Neural cell (in vitro differentiated cells): ENCODE measurements around the gene RAD50. TPM values are rescaled to one million over a fixed set of nuclear protein-coding genes. Genes with fewer than 3 reads are reported as not detected.

Experiments used
- H2AFZ ChIP-seq: fragments of 200-600, 300-800 bp; sonication (generic), shearing (Covaris generic); 2 replicates; pipeline ENCODE4 v1.6.0; 2014; ENCODE audit warnings: low read depth, mild to moderate bottlenecking, antibody characterized with exemption, low read length, moderate library complexity
- H3F3A ChIP-seq: fragments of 200-600 bp; shearing (Covaris generic); 2 replicates; pipeline ENCODE4 v1.6.1; 2016; ENCODE audit warnings: mild to moderate bottlenecking, moderate library complexity, mixed read lengths, antibody characterized with exemption, low read length; ENCODE audit not compliant: insufficient read depth, poor library complexity, severe bottlenecking
- H3K27ac ChIP-seq: fragments of 200-600, 300-800 bp; sonication (generic), shearing (Covaris generic); 2 replicates; pipeline ENCODE4 v1.5.1; 2014; ENCODE audit warnings: mild to moderate bottlenecking, low read length, moderate library complexity
- H3K27me3 ChIP-seq: fragments of 300-800, 200-600 bp; sonication (generic), shearing (Covaris generic); 2 replicates; pipeline ENCODE4 v1.6.0; 2014; ENCODE audit warnings: mild to moderate bottlenecking, low read depth, low read length, moderate library complexity; ENCODE audit not compliant: insufficient read depth
- H3K36me3 ChIP-seq: fragments of 300-800, 200-600 bp; sonication (generic), shearing (Covaris generic); 2 replicates; pipeline ENCODE4 v1.5.1; 2014; ENCODE audit warnings: mild to moderate bottlenecking, antibody characterized with exemption, low read length, moderate library complexity; ENCODE audit not compliant: insufficient read depth
- H3K4me2 ChIP-seq: fragments of 300-800, 200-600 bp; sonication (generic), shearing (Covaris generic); 2 replicates; pipeline ENCODE4 v1.6.0; 2014; ENCODE audit warnings: mild to moderate bottlenecking, low read length
- H3K4me3 ChIP-seq: fragments of 300-800, 200-600 bp; sonication (generic), shearing (Covaris generic); 2 replicates; pipeline ENCODE4 v1.5.1; 2014; ENCODE audit warnings: mild to moderate bottlenecking, low read length, moderate library complexity
- H3K79me2 ChIP-seq: fragments of 200-600 bp; shearing (Covaris generic); replicated peaks from 2 replicates; pipeline ENCODE4 v1.6.0; 2014; ENCODE audit warnings: mild to moderate bottlenecking, low read length, moderate library complexity; ENCODE audit not compliant: insufficient read depth
- H3K9ac ChIP-seq: fragments of 300-800, 200-600 bp; sonication (generic), shearing (Covaris generic); 2 replicates; pipeline ENCODE4 v1.6.1; 2016; ENCODE audit warnings: mild to moderate bottlenecking, low read length, mixed read lengths
- H3K9me2 ChIP-seq: fragments of 200-600 bp; shearing (Covaris generic); 2 replicates; pipeline ENCODE4 v1.6.1; 2016; ENCODE audit warnings: mild to moderate bottlenecking, low read length, mixed read lengths; ENCODE audit not compliant: insufficient read depth
- H3K9me3 ChIP-seq: fragments of 200-600, 300-800 bp; sonication (generic), shearing (Covaris generic); 2 replicates; pipeline ENCODE4 v1.6.1; 2016; ENCODE audit warnings: mild to moderate bottlenecking, mixed run types, low read length, moderate library complexity, mixed read lengths
- H4K20me1 ChIP-seq: fragments of 200-600 bp; shearing (Covaris generic); 2 replicates; pipeline ENCODE4 v1.6.1; 2016; ENCODE audit warnings: mild to moderate bottlenecking, mixed run types; ENCODE audit not compliant: insufficient read depth
- EP300 ChIP-seq: fragments of 450-650 bp; conservative IDR thresholded peaks from 2 replicates; pipeline ENCODE4 v1.6.1; 2014; ENCODE audit warnings: antibody characterized with exemption, mild to moderate bottlenecking, moderate library complexity; ENCODE audit not compliant: poor library complexity, severe bottlenecking
- EZH2 ChIP-seq: fragments of 200-600, 300-800 bp; shearing (Covaris generic), sonication (generic); IDR thresholded peaks from 2 replicates; pipeline ENCODE4 v1.6.1; 2014; ENCODE audit warnings: antibody characterized with exemption, low read length, borderline replicate concordance, mild to moderate bottlenecking; ENCODE audit not compliant: insufficient read depth, poor library complexity, severe bottlenecking
- MXI1 ChIP-seq: fragments of 450-650 bp; conservative IDR thresholded peaks from 2 replicates; pipeline ENCODE4 v1.6.1; 2014; ENCODE audit warnings: antibody characterized with exemption, mild to moderate bottlenecking; ENCODE audit not compliant: poor library complexity, severe bottlenecking
- POLR2AphosphoS5 ChIP-seq: IDR thresholded peaks from 2 replicates; pipeline ENCODE4 v1.6.1; 2012
- RAD21 ChIP-seq: fragments of 450-650 bp; conservative IDR thresholded peaks from 2 replicates; pipeline ENCODE4 v1.6.1; 2014; ENCODE audit warnings: antibody characterized with exemption, mild to moderate bottlenecking, moderate library complexity
- SMC3 ChIP-seq: fragments of 450-650 bp; conservative IDR thresholded peaks from 2 replicates; pipeline ENCODE4 v1.6.1; 2014; ENCODE audit warnings: antibody characterized with exemption, mild to moderate bottlenecking, moderate library complexity; ENCODE audit not compliant: poor library complexity
- TAF1 ChIP-seq: IDR thresholded peaks from 2 replicates; pipeline ENCODE4 v1.6.1; 2012; ENCODE audit warnings: low read depth
- polyA plus RNA-seq: library from polyadenylated mRNA; depleted of rRNA; stranded (reverse); fragments of >200 nt; gene quantifications from 2 replicates; pipeline ENCODE4 v1.2.3, GENCODE V29; 2014
- TF ChIP-seq, protein P1 (sequence below): fragments of 450-650 bp; IDR thresholded peaks from 2 replicates; pipeline ENCODE4 v1.5.1; 2014; ENCODE audit warnings: antibody characterized with exemption, mild to moderate bottlenecking, moderate library complexity; ENCODE audit not compliant: poor library complexity, severe bottlenecking
- TF ChIP-seq, protein P2 (sequence below): IDR thresholded peaks from 2 replicates; pipeline ENCODE4 v1.6.1; 2012; ENCODE audit warnings: borderline replicate concordance

Gene RAD50
- polyA plus RNA-seq, 1 donor from 2014 or later: 6.7 TPM

DNA sequence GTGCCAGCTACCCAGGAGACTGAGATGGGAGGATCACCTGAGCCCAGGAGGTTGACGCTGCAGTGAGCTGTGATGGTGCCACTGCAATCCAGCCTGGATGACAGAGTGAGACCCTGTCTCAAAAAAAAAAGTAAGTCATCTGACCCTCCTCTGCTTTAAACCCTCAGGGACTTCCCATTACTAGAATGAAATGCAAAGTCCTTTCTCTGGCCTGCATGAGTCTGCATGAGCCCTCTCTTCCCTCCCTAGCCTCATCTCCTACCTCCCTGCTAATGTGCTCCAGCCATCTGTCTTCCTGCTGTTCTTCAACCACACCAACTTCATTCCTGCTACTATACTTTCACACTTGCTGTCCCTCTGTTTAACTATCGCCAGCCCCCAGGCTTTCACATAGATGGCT lies 28.8 kb upstream of the RAD50 start:
- Histone ChIP-seq H2AFZ (no peak overlapping the region), H3K4me2 (no peak overlapping the region), H3K9me3 (no peaks in the 10 kb centered on the region), H3K4me3 (no peak overlapping the region), H4K20me1 (no peaks in the 10 kb centered on the region), H3K9me2 (no peaks in the 10 kb centered on the region), H3F3A (no peaks in the 10 kb centered on the region), H3K79me2 (no peaks in the 10 kb centered on the region), H3K27ac (no peak overlapping the region), H3K27me3 (no peaks in the 10 kb centered on the region), H3K36me3 (no peaks in the 10 kb centered on the region), H3K9ac (no peak overlapping the region)
- TF ChIP-seq, protein P1, sequence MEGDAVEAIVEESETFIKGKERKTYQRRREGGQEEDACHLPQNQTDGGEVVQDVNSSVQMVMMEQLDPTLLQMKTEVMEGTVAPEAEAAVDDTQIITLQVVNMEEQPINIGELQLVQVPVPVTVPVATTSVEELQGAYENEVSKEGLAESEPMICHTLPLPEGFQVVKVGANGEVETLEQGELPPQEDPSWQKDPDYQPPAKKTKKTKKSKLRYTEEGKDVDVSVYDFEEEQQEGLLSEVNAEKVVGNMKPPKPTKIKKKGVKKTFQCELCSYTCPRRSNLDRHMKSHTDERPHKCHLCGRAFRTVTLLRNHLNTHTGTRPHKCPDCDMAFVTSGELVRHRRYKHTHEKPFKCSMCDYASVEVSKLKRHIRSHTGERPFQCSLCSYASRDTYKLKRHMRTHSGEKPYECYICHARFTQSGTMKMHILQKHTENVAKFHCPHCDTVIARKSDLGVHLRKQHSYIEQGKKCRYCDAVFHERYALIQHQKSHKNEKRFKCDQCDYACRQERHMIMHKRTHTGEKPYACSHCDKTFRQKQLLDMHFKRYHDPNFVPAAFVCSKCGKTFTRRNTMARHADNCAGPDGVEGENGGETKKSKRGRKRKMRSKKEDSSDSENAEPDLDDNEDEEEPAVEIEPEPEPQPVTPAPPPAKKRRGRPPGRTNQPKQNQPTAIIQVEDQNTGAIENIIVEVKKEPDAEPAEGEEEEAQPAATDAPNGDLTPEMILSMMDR: no peak
- TF ChIP-seq EZH2: no peak
- TF ChIP-seq, protein P2, sequence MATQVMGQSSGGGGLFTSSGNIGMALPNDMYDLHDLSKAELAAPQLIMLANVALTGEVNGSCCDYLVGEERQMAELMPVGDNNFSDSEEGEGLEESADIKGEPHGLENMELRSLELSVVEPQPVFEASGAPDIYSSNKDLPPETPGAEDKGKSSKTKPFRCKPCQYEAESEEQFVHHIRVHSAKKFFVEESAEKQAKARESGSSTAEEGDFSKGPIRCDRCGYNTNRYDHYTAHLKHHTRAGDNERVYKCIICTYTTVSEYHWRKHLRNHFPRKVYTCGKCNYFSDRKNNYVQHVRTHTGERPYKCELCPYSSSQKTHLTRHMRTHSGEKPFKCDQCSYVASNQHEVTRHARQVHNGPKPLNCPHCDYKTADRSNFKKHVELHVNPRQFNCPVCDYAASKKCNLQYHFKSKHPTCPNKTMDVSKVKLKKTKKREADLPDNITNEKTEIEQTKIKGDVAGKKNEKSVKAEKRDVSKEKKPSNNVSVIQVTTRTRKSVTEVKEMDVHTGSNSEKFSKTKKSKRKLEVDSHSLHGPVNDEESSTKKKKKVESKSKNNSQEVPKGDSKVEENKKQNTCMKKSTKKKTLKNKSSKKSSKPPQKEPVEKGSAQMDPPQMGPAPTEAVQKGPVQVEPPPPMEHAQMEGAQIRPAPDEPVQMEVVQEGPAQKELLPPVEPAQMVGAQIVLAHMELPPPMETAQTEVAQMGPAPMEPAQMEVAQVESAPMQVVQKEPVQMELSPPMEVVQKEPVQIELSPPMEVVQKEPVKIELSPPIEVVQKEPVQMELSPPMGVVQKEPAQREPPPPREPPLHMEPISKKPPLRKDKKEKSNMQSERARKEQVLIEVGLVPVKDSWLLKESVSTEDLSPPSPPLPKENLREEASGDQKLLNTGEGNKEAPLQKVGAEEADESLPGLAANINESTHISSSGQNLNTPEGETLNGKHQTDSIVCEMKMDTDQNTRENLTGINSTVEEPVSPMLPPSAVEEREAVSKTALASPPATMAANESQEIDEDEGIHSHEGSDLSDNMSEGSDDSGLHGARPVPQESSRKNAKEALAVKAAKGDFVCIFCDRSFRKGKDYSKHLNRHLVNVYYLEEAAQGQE: no peak
- no peak for TF ChIP-seq MXI1
- no peak for TF ChIP-seq RAD21
- no peak for TF ChIP-seq TAF1
- no peak for TF ChIP-seq EP300
- TF ChIP-seq POLR2AphosphoS5: no peak
- no peak for TF ChIP-seq SMC3

DNA sequence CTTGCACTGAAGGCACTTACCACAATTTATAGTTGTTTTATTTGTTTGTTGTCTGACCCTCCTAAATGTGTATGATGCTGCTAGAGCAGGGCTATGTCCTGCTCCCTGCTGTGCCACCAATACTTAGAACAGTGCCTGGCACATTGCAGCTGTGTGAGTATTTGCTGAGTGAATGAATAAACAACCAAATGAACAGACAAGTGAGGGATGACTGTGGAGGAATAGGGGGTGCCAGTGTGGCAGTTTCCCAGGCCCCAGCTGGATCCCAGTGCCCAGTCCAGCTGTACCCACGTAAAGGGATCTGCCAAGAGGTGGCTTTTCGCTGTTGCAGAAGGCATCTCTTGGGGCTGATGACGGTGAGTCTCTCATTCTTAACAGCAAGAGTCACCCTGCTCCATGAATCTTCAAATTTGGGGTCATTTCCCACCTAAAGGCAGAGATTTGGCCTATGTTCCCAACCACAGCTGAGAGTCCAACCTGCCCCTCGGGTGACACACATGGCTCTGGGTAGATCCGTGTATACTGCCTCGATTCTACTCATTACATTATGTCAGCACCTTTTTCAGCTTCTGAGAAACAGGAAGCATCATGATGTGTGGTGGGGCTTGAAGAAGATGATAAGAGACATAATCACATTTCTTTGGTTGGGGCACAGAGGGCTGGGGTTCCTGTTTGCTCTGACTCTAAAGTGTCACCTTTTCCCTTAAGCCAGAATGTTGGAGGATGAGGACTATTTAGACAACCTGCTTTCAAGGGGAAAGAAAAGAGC lies 27.7 kb upstream of the RAD50 start:
- TF ChIP-seq EZH2: no peak
- TF ChIP-seq, protein P2: no peak
- no peak for TF ChIP-seq SMC3
- no peak for TF ChIP-seq POLR2AphosphoS5
- TF ChIP-seq TAF1: no peak
- no peak for TF ChIP-seq RAD21
- TF ChIP-seq EP300: no peak
- TF ChIP-seq MXI1: no peak
- TF ChIP-seq, protein P1: no peak
- no peaks in the 10 kb centered on the region for H3K9me3 ChIP-seq
- H3F3A ChIP-seq: no peaks in the 10 kb centered on the region
- no peaks in the 10 kb centered on the region for H3K36me3 ChIP-seq
- no peak overlapping the region for H3K4me2 ChIP-seq
- H3K4me3 ChIP-seq: no peak overlapping the region
- H3K9me2 ChIP-seq: no peaks in the 10 kb centered on the region
- H3K27ac ChIP-seq: no peak overlapping the region
- H3K9ac ChIP-seq: no peak overlapping the region
- H3K27me3 ChIP-seq: no peaks in the 10 kb centered on the region
- H3K79me2 ChIP-seq: no peaks in the 10 kb centered on the region
- no peaks in the 10 kb centered on the region for H4K20me1 ChIP-seq
- no peak overlapping the region for H2AFZ ChIP-seq
